Immature natural killer cell (primary cell): ENCODE data around the gene ODAD4. TPM values are rescaled to one million over a fixed set of nuclear protein-coding genes. Genes with fewer than 3 reads are reported as not detected.

ENCODE experiments used
- DNase-seq, 3 donors: peaks; one replicate each; pipeline ENCODE4 v3.0.0; 2022; ENCODE audit warnings: mixed read lengths in 1 of 3
- H3K27ac Mint-ChIP-seq, 6 donors: one replicate each; pipeline ENCODE4 v1.8.0; 2020; ENCODE audit warnings: mixed read lengths in 6 of 6, mild to moderate bottlenecking in 5 of 6, inconsistent platforms in 4 of 6, moderate library complexity in 3 of 6
- H3K27me3 Mint-ChIP-seq, 3 donors: one replicate each; pipeline ENCODE4 v1.8.0; 2020 to 2021; ENCODE audit warnings: low read depth in 3 of 3, mild to moderate bottlenecking in 3 of 3, mixed read lengths in 3 of 3, moderate library complexity in 3 of 3, inconsistent platforms in 1 of 3
- H3K36me3 Mint-ChIP-seq, 3 donors: one replicate each; pipeline ENCODE4 v1.8.0; 2020; ENCODE audit warnings: mixed read lengths in 3 of 3, inconsistent platforms in 2 of 3, mild to moderate bottlenecking in 2 of 3
- H3K4me1 Mint-ChIP-seq, 2 donors: one replicate each; pipeline ENCODE4 v1.8.0; 2020; ENCODE audit warnings: inconsistent platforms in 2 of 2, mild to moderate bottlenecking in 2 of 2, mixed read lengths in 2 of 2, moderate library complexity in 1 of 2
- H3K4me3 Mint-ChIP-seq, 5 donors: one replicate each; pipeline ENCODE4 v1.8.0; 2020; ENCODE audit warnings: mild to moderate bottlenecking in 5 of 5, mixed read lengths in 5 of 5, inconsistent platforms in 3 of 5, moderate library complexity in 3 of 5
- H3K9me3 Mint-ChIP-seq, 6 donors: one replicate each; pipeline ENCODE4 v1.8.0; 2020; ENCODE audit warnings: mild to moderate bottlenecking in 6 of 6, mixed read lengths in 6 of 6, inconsistent platforms in 4 of 6, moderate library complexity in 3 of 6
- polyA plus RNA-seq, 3 donors: library from polyadenylated mRNA; unstranded; fragments of 300-500 nt; fragmentation: Illumina TruSeq; gene quantifications; one replicate each; pipeline ENCODE4 v1.2.3, GENCODE V29; 2021

ODAD4 gene
- polyA plus RNA-seq, 3 donors from 2014 or later, result 0.15 to 0.38 TPM; not detected in 1

DNA sequence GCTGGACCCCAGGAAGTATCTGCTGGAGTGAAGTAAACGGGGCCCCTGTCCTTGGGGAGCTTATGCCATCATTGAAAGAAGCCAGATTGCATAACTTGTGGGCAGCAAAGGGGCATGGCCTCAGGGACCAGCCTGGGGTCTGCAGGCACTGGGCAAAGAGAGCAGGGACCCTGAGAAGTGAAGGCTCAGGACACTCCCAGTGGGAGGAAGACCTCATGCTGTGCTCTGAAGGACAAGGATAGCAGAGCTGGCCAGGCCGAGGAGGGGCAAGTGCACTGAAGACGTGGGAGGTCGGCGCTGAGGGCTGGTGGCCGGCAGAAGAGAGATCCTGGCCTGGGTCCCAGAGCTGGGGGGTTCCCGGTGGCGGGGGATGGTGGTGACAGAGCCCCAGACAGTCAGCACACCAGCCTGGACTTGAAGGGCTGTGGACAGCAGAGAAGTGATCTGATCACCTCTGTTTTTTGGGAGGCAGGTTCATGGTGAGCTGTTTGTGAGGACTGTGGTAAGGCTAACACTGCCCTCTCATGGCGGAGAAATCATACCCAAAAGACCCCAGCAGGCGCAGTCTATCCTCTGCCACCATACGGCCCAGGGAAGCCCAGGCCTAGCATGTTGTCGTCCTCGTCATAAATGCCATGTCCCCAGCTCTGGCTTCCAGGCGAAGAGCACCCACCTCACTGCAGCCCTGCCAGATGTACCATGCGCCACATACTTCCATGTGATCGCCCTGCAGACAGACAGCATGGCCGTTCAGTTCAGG is 29.1 kb downstream of the ODAD4 start:
- H3K9me3 Mint-ChIP-seq, result no peaks in the 10 kb centered on the region
- DNase-seq, result no peak
- H3K27me3 Mint-ChIP-seq, result peaks cover 0 to 9% (median 1%) of the 10 kb centered on the region in 3 donors
- no peak overlapping the region for H3K4me3 Mint-ChIP-seq
- no peaks in the 10 kb centered on the region for H3K4me1 Mint-ChIP-seq
- no peak overlapping the region for H3K27ac Mint-ChIP-seq
- no peaks in the 10 kb centered on the region for H3K36me3 Mint-ChIP-seq

DNA sequence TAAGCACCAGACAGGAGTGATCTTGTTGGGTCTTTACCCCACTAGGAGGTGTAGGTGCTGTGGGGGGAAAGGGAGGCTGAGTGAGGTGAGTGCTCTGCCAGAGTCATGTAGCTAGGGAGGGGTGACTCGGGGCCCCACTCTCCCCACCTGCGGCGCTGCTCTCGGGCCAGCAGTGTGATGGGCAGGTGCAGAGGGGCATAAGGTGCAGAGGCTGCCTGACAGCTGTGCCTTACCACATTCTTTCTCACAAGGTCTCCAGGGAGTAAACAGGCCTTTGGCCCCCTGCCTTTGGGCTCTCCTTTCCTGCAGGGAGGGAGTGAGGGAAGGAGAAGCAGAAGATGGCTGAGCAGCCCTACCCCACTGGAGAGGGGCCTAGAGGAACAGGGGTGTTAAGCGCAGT is 31.7 kb downstream of the ODAD4 start:
- peaks cover 14 to 16% of the 10 kb centered on the region in 2 donors for H3K4me1 Mint-ChIP-seq
- DNase-seq, result no peak
- H3K27me3 Mint-ChIP-seq, result peaks cover 3 to 12% (median 11%) of the 10 kb centered on the region in 3 donors
- H3K27ac Mint-ChIP-seq, result peak overlapping the region in 1 of 6 donors; percentile 7
- no peaks in the 10 kb centered on the region for H3K36me3 Mint-ChIP-seq
- H3K4me3 Mint-ChIP-seq, result no peak overlapping the region
- H3K9me3 Mint-ChIP-seq, result no peaks in the 10 kb centered on the region

DNA sequence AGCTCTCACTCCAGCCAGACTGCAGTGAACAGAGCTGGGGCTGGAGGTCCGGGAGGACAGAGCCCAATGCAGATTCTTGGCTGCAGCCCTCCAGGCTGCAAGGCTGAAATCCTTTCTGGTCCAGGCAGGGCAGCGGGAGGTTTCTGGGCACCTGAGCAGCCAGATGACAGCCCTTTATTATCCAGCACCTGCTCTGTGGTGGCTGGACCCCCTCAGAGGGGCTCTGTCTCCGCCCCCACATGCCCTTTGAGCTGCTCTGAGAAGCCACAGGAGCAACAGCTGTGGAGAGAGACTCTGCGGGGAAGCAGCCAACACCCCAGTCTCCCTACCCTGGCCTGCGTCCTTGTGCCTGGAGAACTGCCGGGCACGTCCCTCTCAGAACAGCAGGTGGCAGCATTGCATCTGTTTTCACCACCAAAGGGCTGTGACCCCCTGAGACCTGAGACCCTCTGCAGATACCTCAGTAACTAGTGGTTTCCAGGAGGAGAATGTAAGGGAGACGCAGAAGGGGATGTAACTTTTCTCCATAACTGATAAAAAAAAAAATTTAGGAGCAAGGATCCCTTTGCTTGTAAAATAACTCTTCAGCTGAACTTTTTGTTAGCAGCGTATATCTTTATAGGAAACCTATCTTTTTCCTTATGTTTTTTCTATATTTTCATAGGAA is 32.5 kb downstream of the ODAD4 start:
- Mint-ChIP-seq H3K36me3 (no peaks in the 10 kb centered on the region), H3K4me1 (peaks cover 21 to 24% of the 10 kb centered on the region in 2 donors), H3K27ac (peak overlapping the region in 1 of 6 donors; percentile 67), H3K9me3 (peaks cover 0 to under 1% (median 0%) of the 10 kb centered on the region in 6 donors), H3K27me3 (peaks cover 2 to 13% (median 12%) of the 10 kb centered on the region in 3 donors), H3K4me3 (no peak overlapping the region)
- DNase-seq, result peak; percentile 56 to 65 (median 58)

DNA sequence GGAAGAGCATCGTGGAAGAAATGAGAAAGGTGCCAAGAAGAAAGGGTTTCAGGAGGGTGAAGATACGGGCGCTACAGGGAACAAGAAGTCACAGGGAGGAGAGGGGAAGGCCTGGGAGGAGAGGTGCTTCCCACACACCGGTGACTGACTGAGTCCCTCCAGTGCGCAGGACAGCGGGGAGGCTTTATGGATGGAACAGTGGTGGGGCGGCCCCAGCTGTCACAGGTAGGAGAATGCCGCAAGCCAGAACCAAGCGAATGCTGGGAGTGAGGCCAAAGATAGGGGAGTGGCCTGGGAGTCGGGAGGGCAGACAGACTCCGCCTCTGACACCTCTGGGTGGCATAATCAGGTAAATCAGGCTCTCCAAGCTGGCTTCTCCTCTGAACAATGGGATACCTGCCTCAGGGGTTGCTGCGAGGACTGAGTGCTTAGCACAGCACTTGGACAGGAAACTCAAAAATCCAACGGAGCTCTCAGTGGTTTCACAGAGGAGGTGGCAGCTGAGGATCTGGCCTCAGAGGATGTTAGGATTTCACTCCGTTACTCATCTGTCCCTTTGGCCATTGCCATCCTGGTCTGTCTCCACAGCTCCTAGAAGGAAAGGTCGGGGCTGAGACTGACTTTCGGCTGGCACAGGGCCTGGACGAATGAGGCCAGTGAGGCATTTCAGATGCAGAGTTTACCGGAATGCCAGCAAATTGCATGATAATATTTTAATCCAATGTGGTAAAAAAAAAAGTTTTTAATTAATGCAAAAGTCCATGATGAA is 35.5 kb downstream of the ODAD4 start:
- H3K9me3 Mint-ChIP-seq, result peaks cover 0 to 2% (median 0%) of the 10 kb centered on the region in 6 donors
- peak overlapping the region; percentile 83 to 93 (median 88) for H3K27ac Mint-ChIP-seq
- no peaks in the 10 kb centered on the region for H3K36me3 Mint-ChIP-seq
- H3K4me3 Mint-ChIP-seq, result peak overlapping the region; percentile 83 to 88 (median 85)
- peaks cover 27 to 37% of the 10 kb centered on the region in 2 donors for H3K4me1 Mint-ChIP-seq
- H3K27me3 Mint-ChIP-seq, result peaks cover 2 to 15% (median 10%) of the 10 kb centered on the region in 3 donors
- DNase-seq, result peak in 2 of 3 donors; percentile 32 to 39

DNA sequence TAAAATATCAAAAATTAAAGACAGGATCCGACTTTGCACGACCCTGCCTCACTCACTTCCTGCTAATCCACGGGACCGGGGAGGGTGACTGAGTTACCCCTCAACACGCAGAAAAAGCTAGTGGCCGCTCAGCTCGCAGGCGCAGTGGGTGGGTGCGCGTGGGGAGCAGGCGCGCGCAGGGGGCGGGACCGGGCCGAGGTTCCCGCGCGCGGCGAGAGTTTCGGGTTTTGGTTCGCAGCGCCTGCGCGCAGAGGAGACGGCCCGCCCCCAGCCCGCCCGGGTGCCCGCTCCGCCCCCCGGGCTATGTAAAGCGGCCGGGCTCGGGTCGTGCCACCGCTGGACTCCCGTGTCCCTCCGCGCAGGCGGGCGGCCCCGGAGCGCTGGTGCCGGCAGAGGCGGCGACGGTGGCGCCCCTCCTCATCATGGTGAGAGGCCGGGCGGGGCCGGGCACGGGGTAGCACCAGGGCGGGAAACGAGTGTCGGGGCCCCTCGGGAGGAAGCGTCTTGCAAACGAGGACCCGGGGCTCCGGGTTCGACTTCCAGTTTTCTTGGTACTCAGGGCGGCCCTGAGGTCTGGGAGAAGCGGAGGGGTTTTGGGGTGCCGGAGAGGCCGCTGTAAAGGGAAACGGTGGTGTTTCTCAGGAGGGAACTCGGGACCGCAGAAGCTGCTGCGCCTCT is 36.2 kb downstream of the ODAD4 start, which contains the start of gene CNP:
CNP (plus strand) TSS at position 333 of the 678 bp plus-strand sequence; CDS start at position 423, 90 bp downstream.
- H3K4me1 Mint-ChIP-seq, result peaks cover 31 to 43% of the 10 kb centered on the region in 2 donors
- H3K27ac Mint-ChIP-seq, result peak within 1 kb of the TSS; percentile 83 to 93 (median 88)
- peaks cover 2 to 15% (median 10%) of the 10 kb centered on the region in 3 donors for H3K27me3 Mint-ChIP-seq
- peaks cover 0 to 2% (median 0%) of the 10 kb centered on the region in 6 donors for H3K9me3 Mint-ChIP-seq
- H3K4me3 Mint-ChIP-seq, result peak within 1 kb of the TSS; percentile 83 to 88 (median 85)
- DNase-seq, result peak; percentile 89 to 93 (median 90)
- H3K36me3 Mint-ChIP-seq, result no peaks in the 10 kb centered on the region

DNA sequence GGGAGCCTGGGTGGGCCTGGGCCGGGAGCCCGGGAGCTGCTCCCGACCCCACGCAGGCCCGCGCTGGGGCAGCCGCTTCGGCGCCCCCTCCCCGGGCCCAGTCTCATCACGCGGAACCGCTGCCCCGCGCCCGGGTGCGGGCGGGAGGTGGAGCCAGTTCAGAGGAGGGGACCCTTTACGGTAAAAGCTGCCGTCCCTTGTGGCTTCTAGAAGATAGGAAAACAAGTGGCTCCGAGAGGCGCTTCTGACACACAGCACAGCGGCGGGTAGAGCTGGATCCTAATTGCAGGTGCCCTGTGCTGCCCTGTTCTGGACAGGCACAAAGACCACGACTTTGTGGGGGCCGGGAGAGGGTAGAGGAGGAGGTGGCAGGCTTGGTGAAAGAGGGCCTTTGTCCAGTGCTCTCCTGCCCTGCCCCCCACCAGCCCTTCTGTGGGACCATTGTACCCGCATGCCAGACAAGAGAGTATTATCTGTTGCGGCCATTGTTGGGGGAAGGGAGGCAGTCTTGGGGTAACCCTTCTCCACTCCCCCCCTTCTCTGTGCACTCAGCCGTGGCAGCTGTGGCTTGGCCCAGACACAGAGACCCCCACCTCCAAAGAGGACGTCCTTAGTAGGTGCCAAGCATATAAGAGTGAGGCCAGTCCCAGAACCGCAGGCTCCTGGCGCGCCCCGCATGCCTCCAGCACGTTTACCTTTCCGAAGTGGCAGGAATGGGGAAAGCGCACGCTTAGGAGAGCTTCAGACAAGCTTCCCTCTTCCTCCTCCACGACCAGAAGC is 36.9 kb downstream of the ODAD4 start:
- DNase-seq, result peak; percentile 23 to 38 (median 28)
- H3K36me3 Mint-ChIP-seq, result peaks cover 0 to 1% (median 0%) of the 10 kb centered on the region in 3 donors
- peaks cover 0 to 2% (median 0%) of the 10 kb centered on the region in 6 donors for H3K9me3 Mint-ChIP-seq
- peak overlapping the region; percentile 53 to 76 (median 60) for H3K27ac Mint-ChIP-seq
- H3K4me1 Mint-ChIP-seq, result peaks cover 34 to 45% of the 10 kb centered on the region in 2 donors
- H3K4me3 Mint-ChIP-seq, result peak overlapping the region; percentile 68 to 87 (median 83)
- peaks cover 2 to 17% (median 10%) of the 10 kb centered on the region in 3 donors for H3K27me3 Mint-ChIP-seq

DNA sequence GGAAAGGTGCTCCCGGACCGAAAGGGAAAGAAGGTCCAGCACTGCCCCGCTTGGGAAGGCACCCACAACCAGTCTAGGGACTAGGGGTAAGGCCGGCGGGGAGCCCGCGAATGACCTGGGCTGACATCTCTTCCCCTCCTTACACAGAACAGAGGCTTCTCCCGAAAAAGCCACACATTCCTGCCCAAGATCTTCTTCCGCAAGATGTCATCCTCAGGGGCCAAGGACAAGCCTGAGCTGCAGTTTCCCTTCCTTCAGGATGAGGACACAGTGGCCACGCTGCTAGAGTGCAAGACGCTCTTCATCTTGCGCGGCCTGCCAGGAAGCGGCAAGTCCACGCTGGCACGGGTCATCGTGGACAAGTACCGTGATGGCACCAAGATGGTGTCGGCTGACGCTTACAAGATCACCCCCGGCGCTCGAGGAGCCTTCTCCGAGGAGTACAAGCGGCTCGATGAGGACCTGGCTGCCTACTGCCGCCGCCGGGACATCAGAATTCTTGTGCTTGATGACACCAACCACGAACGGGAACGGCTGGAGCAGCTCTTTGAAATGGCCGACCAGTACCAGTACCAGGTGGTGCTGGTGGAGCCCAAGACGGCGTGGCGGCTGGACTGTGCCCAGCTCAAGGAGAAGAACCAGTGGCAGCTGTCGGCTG is 37.6 kb downstream of the ODAD4 start:
- peak overlapping the region in 4 of 6 donors; percentile 46 to 62 (median 60) for H3K27ac Mint-ChIP-seq
- DNase-seq, result no peak
- H3K9me3 Mint-ChIP-seq, result peaks cover 0 to 2% (median 0%) of the 10 kb centered on the region in 6 donors
- peak overlapping the region; percentile 68 to 87 (median 79) for H3K4me3 Mint-ChIP-seq
- H3K27me3 Mint-ChIP-seq, result peaks cover 2 to 21% (median 12%) of the 10 kb centered on the region in 3 donors
- peaks cover 41 to 53% of the 10 kb centered on the region in 2 donors for H3K4me1 Mint-ChIP-seq
- H3K36me3 Mint-ChIP-seq, result peaks cover 0 to 5% (median 0%) of the 10 kb centered on the region in 3 donors

DNA sequence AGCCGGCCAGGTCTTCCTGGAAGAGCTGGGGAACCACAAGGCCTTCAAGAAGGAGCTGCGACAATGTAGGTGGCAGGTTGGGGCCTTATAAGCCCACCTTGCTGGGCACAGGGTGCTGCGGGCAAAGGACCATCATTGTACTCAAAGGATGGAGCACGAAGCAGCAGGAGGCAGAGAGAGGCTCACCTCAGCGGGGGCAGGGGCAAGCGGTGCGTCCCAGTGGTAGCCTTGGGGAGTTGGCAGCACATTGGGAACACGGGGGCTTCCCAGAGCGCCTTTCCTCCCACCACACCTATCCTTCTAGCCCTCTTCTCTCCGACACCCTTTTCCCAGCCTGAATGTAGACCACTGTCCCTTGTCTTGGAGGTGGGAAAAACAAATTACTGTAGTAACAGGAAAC is 38.3 kb downstream of the ODAD4 start:
- Mint-ChIP-seq H3K4me3 (peak overlapping the region; percentile 35 to 87 (median 69)), H3K36me3 (peaks cover 0 to 6% (median 5%) of the 10 kb centered on the region in 3 donors), H3K9me3 (peaks cover 0 to 2% (median 0%) of the 10 kb centered on the region in 6 donors), H3K27me3 (peaks cover 2 to 26% (median 16%) of the 10 kb centered on the region in 3 donors), H3K4me1 (peaks cover 48 to 59% of the 10 kb centered on the region in 2 donors), H3K27ac (peak overlapping the region in 1 of 6 donors; percentile 84)
- no peak for DNase-seq

DNA sequence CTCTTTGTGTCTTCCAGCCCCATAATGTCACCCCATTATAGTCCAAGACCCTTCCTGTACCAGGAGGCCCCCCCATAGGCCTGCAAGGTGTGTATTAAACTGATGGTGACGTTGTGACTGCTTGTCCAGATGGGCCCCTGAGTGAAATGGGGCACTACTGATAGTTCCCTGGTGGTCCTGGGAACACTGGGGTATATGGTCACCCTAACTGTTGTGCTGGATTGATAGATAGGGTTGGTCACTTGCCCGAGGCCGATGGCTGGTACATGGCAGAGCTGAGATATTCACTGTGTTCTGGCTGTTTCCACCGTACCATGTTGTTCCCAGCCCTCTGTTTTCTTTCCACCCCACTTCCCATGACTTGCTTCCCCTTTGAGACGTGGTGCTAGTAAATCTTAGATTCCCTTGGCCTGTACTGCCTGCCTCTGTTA is 40.5 kb downstream of the ODAD4 start:
- DNase-seq, result no peak
- peaks cover 43 to 55% of the 10 kb centered on the region in 2 donors for H3K4me1 Mint-ChIP-seq
- peak overlapping the region in 4 of 6 donors; percentile 2 to 63 (median 36) for H3K27ac Mint-ChIP-seq
- H3K27me3 Mint-ChIP-seq, result peaks cover 3 to 18% (median 6%) of the 10 kb centered on the region in 3 donors
- peak overlapping the region in 1 of 5 donors; percentile 9 for H3K4me3 Mint-ChIP-seq
- peaks cover 0 to 2% (median 0%) of the 10 kb centered on the region in 6 donors for H3K9me3 Mint-ChIP-seq
- peaks cover 0 to 10% (median 5%) of the 10 kb centered on the region in 3 donors for H3K36me3 Mint-ChIP-seq

DNA sequence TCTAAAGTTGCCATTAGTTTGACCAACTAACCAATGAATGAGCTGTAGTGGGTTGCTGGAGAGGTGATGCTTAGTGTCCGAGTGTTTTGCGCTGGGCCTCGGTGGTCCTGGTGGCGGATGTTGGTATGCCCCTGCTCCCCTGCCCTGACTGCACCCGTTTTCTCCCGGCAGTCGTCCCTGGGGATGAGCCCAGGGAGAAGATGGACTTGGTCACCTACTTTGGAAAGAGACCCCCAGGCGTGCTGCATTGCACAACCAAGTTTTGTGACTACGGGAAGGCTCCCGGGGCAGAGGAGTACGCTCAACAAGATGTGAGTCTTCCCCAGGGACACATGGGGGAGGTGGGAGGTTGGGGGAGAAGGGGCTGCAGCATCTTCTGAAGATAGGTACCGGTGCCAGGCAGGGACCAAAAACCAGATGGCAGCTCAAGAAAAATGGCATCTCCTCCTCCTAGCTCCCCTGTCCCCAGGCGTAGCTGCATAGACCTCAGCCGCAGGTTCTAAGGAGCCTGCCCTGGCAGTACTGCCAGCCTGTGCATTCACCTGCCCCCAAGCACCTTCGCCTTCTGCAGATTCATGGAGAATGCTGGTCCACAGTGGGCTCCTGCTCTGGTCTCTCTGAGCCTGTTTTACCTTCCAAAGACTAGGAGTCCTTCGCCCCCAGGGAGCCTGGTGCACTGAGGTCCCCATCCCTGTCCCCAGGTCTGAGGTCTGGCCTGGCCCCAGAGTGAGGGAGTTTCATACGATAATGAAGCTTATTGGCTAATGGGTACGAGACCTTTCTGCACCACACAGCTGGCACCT is 41.5 kb downstream of the ODAD4 start:
- Mint-ChIP-seq H3K36me3 (peaks cover 6 to 19% (median 10%) of the 10 kb centered on the region in 3 donors), H3K4me1 (peaks cover 40 to 52% of the 10 kb centered on the region in 2 donors), H3K27ac (peak overlapping the region; percentile 86 to 93 (median 92)), H3K9me3 (peaks cover 0 to 2% (median 0%) of the 10 kb centered on the region in 6 donors), H3K4me3 (peak overlapping the region in 2 of 5 donors; percentile 37 to 42), H3K27me3 (peaks cover 1 to 16% (median 6%) of the 10 kb centered on the region in 3 donors)
- no peak for DNase-seq
